ENCODE results near the gene RSPH10B2.
"Not testable (repeated sequence)": the region's sequence is repeated elsewhere in the genome, so short reads cannot be mapped to it uniquely, and the experiment has no call there.

GRCh38 chr7:6749335-6749734 is 4.6 kb upstream of the RSPH10B2 start:
- TF ChIP-seq POLR2A, CTCF (IDR thresholded peaks at IDR 0.05): not testable (repeated sequence)

Measured in breast epithelium (tissue), 3 donors.